CD4-positive, alpha-beta T cell (primary cell): ENCODE measurements around the gene HDAC7. TPM values are rescaled to one million over a fixed set of nuclear protein-coding genes. Genes with fewer than 3 reads are reported as not detected.

Experiments
- ATAC-seq: fragments of 200-7000 bp; cut with Tn5 transposase; one replicate; pipeline ENCODE4 v1.10.0; 2022; ENCODE audit warnings: mild to moderate bottlenecking; ENCODE audit not compliant: poor library complexity
- CTCF ChIA-PET: fragments of 350-600 bp; sonication (Branson Sonifier 250); formaldehyde crosslinking; loops from one replicate; lab custom pipeline; 2021; ENCODE audit warnings: antibody characterized with exemption, inconsistent platforms; lab: Charles Lee
- POLR2A ChIA-PET: fragments of 350-600 bp; sonication (Branson Sonifier 250); formaldehyde crosslinking; loops from one replicate; lab custom pipeline; 2021; ENCODE audit warnings: antibody characterized with exemption, inconsistent platforms; lab: Charles Lee
- DNase-seq, 14 experiments: peaks; one replicate each; pipeline ENCODE4 v3.0.0-alpha.2; 2013 to 2020; ENCODE audit warnings: mixed read lengths in 2 of 14
- H3K27ac ChIP-seq, 2 donors: one replicate each; pipeline versions ENCODE4 v1.5.1 to v1.7.0; 2013; ENCODE audit warnings: low read length in 2 of 2, low read depth in 1 of 2, mild to moderate bottlenecking in 1 of 2
- H3K27me3 ChIP-seq, 2 experiments: 1 replicate in 1 of 2; 2 replicates in 1 of 2; pipeline versions ENCODE4 v1.6.1 to v1.7.0; 2013; ENCODE audit warnings: low read length in 2 of 2, control low read depth in 1 of 2, mild to moderate bottlenecking in 1 of 2, moderate library complexity in 1 of 2; ENCODE audit not compliant: insufficient read depth in 2 of 2, control insufficient read depth in 1 of 2
- H3K36me3 ChIP-seq: one replicate; pipeline ENCODE4 v1.6.1; 2013; ENCODE audit warnings: low read length, control low read depth; ENCODE audit not compliant: insufficient read depth
- H3K4me1 ChIP-seq: one replicate; pipeline ENCODE4 v1.6.1; 2013; ENCODE audit warnings: low read length, control low read depth; ENCODE audit not compliant: insufficient read depth
- H3K4me3 ChIP-seq: one replicate; pipeline ENCODE4 v1.5.1; 2013; ENCODE audit warnings: mild to moderate bottlenecking, low read length, moderate library complexity
- H3K9me3 ChIP-seq, 2 experiments: 1 replicate in 1 of 2; 2 replicates in 1 of 2; pipeline versions ENCODE4 v1.6.1 to v1.7.0; 2013; ENCODE audit warnings: low read length in 2 of 2, mild to moderate bottlenecking in 2 of 2, control low read depth in 1 of 2, moderate library complexity in 1 of 2; ENCODE audit not compliant: control insufficient read depth in 1 of 2, insufficient read depth in 1 of 2
- H3K27ac Mint-ChIP-seq: one replicate; pipeline ENCODE4 v1.8.0; 2020; ENCODE audit warnings: mixed read lengths
- H3K27me3 Mint-ChIP-seq: one replicate; pipeline ENCODE4 v1.8.0; 2021; ENCODE audit warnings: mixed read lengths
- H3K36me3 Mint-ChIP-seq: one replicate; pipeline ENCODE4 v1.8.0; 2021; ENCODE audit warnings: low read depth, mixed read lengths
- H3K4me1 Mint-ChIP-seq: one replicate; pipeline ENCODE4 v1.8.0; 2021; ENCODE audit warnings: low read depth, mixed read lengths
- H3K4me3 Mint-ChIP-seq: one replicate; pipeline ENCODE4 v1.8.0; 2020; ENCODE audit warnings: mild to moderate bottlenecking, mixed read lengths
- H3K9me3 Mint-ChIP-seq: one replicate; pipeline ENCODE4 v1.8.0; 2020; ENCODE audit warnings: mixed read lengths
- intact Hi-C, 2 experiments: fragments of 100-400 bp; cut with DNase I in 1 of 2; cut with micrococcal nuclease in 1 of 2; formaldehyde crosslinking; loops; one replicate each; pipeline versions ENCODE4 v1.15.1 to v1.9.0; 2023 to 2025; cut with DNase I, micrococcal nuclease
- total RNA-seq, 174 experiments: library from RNA in 2 of 174; stranded (reverse) in 2 of 174; gene quantifications; one replicate each; pipeline ENCODE4 v1.2.3 and lab custom pipeline; 2021 to 2026
- TF ChIP-seq, protein P1 (sequence below): fragments of 200-600 bp; IDR thresholded peaks from one replicate; pipeline ENCODE4 v1.8.0; 2022; ENCODE audit warnings: antibody characterized with exemption, mild to moderate bottlenecking

The HDAC7 gene
- total RNA-seq, 2 experiments from 2014 or later, result 116 to 122 TPM

DNA sequence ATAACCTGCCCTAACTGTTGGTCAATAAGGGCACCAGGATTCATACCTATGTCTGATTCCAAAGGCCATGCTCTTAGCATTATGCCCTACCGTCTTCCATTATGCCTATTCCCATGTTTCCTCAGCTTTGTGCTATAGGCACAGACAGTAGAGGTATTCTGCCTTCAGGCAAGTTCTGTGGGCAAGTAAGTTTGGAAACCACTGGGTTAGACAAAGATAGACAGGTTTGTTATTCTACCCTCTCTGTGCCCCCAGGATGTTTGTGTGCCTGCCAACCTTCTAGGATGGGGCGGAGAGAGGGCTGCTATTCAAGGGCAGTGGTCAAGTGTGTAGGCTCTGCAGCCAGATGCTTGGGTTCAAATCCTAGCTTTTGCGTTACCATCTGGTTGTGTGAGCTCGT lies 65.6 kb downstream of the HDAC7 start:
- peaks cover 24% of the 10 kb centered on the region for H3K4me1 Mint-ChIP-seq
- H3K27me3 Mint-ChIP-seq, result no peaks in the 10 kb centered on the region
- peaks cover 36% of the 10 kb centered on the region for H3K4me1 ChIP-seq
- ATAC-seq (no peak), DNase-seq (no peak)
- H3K9me3 ChIP-seq, result no peaks in the 10 kb centered on the region
- no peaks in the 10 kb centered on the region for H3K27me3 ChIP-seq
- ChIA-PET CTCF (interaction anchor here (1.2 to 9.7 kb wide), 3 partner anchors 11 to 18 kb away, joined by 3 to 69 read pairs (median 32); no protein-coding TSS in a partner anchor), POLR2A (no interaction called here)
- TF ChIP-seq, protein P1, sequence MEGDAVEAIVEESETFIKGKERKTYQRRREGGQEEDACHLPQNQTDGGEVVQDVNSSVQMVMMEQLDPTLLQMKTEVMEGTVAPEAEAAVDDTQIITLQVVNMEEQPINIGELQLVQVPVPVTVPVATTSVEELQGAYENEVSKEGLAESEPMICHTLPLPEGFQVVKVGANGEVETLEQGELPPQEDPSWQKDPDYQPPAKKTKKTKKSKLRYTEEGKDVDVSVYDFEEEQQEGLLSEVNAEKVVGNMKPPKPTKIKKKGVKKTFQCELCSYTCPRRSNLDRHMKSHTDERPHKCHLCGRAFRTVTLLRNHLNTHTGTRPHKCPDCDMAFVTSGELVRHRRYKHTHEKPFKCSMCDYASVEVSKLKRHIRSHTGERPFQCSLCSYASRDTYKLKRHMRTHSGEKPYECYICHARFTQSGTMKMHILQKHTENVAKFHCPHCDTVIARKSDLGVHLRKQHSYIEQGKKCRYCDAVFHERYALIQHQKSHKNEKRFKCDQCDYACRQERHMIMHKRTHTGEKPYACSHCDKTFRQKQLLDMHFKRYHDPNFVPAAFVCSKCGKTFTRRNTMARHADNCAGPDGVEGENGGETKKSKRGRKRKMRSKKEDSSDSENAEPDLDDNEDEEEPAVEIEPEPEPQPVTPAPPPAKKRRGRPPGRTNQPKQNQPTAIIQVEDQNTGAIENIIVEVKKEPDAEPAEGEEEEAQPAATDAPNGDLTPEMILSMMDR, result no peak
- no peak overlapping the region for H3K4me3 Mint-ChIP-seq
- H3K36me3 ChIP-seq, result no peaks in the 10 kb centered on the region
- no peak overlapping the region for H3K27ac ChIP-seq
- intact Hi-C loops, result no loop called here
- H3K4me3 ChIP-seq, result no peak overlapping the region
- no peaks in the 10 kb centered on the region for H3K9me3 Mint-ChIP-seq
- no peaks in the 10 kb centered on the region for H3K36me3 Mint-ChIP-seq
- no peak overlapping the region for H3K27ac Mint-ChIP-seq

DNA sequence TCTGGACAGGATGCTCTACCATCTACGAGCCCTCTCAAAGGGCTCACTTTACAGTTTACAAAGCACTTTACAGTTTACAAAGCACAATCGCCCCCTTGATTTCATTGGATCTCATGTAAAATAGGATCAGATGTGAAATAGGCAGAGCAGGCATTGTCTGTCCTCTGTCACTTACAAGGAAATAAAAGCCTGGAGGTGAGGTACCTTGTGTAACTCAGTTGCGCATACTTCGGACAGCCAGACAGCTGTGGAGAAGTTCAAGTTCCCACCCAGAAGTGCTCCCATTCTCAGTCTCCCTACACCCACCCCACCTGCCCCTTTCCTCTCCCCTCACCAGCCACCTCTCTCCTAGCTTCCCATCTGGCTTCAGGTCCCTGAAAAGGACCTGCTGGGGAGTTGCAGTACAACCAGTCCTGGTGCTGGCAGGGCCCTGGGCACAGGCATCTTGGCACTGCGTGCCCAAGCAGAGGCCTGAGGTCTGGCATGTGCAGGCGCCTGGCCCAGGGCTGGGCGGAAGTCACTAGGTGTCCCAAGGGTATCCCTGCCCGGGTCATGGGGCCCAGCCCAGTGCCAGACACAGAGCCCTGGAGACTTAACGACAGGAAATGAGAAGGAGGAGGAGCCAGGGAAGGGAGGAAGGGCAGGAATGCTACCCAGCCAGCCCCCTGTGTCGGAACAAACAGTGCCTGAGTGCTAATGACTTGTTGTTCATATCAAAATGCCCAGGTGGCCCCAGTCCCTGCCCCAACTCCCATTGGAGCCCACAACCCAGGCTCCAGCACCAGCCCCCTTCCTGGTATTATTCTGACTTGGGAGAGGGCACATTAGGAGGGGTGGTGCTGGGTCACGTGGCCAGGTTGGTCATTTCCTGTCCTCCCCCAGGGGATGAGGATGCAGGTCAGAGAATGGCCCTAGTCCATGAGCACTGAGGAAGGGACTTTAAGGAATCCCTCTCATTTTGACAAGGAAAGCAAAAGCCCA lies 66.4 kb downstream of the HDAC7 start:
- no peak overlapping the region for H3K27ac ChIP-seq
- no peaks in the 10 kb centered on the region for H3K27me3 ChIP-seq
- H3K9me3 ChIP-seq, result no peaks in the 10 kb centered on the region
- no peaks in the 10 kb centered on the region for H3K36me3 Mint-ChIP-seq
- H3K27me3 Mint-ChIP-seq, result no peaks in the 10 kb centered on the region
- H3K9me3 Mint-ChIP-seq, result no peaks in the 10 kb centered on the region
- peaks cover 21% of the 10 kb centered on the region for H3K4me1 Mint-ChIP-seq
- H3K4me3 ChIP-seq, result no peak overlapping the region
- ChIA-PET POLR2A (no interaction called here), CTCF (interaction anchor here (1.2 kb wide), 1 partner anchor 19 kb away, joined by 3 read pairs; no protein-coding TSS in a partner anchor)
- H3K4me3 Mint-ChIP-seq, result no peak overlapping the region
- intact Hi-C loops, result no loop called here
- TF ChIP-seq, protein P1, result no peak
- H3K36me3 ChIP-seq, result no peaks in the 10 kb centered on the region
- H3K4me1 ChIP-seq, result peaks cover 28% of the 10 kb centered on the region
- H3K27ac Mint-ChIP-seq, result no peak overlapping the region
- ATAC-seq (no peak), DNase-seq (no peak)

DNA sequence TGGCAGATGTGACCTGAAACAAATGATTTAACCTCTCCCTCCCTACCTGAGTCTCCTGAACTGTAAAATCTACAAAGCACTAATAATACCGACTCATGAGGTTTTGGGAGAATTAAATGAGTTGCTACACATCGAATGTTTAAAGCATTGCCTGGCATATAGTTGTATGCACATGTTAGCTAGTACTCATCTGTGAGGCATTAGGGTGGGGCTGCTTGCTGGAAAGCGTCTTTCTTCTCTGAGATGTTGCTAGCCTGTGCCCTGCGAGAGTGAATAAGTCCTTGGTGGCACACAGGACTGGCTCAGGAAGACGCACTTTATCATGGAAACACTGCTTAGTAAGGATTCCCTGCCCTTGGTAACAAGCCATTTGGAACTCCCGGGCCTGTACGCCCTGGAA lies 67.2 kb downstream of the HDAC7 start:
- intact Hi-C loops, result no loop called here
- TF ChIP-seq, protein P1, result no peak
- Histone ChIP-seq H3K27ac (no peak overlapping the region), H3K4me3 (no peak overlapping the region), H3K4me1 (peaks cover 20% of the 10 kb centered on the region), H3K27me3 (no peaks in the 10 kb centered on the region), H3K36me3 (no peaks in the 10 kb centered on the region), H3K9me3 (no peaks in the 10 kb centered on the region)
- Mint-ChIP-seq H3K27me3 (no peaks in the 10 kb centered on the region), H3K36me3 (no peaks in the 10 kb centered on the region), H3K4me1 (peaks cover 17% of the 10 kb centered on the region), H3K9me3 (no peaks in the 10 kb centered on the region), H3K4me3 (no peak overlapping the region), H3K27ac (no peak overlapping the region)
- ChIA-PET CTCF (no interaction called here), POLR2A (no interaction called here)
- no peak for DNase-seq
- ATAC-seq, result no peak
